GM12873 (cell line): ENCODE data around the gene HMMR.

Source experiments
- CTCF ChIP-seq: IDR thresholded peaks from 2 replicates; pipeline ENCODE4 v1.5.1; 2012; ENCODE audit warnings: low read depth, mild to moderate bottlenecking, moderate library complexity, low read length, control low read depth; ENCODE audit not compliant: insufficient read depth; ENCODE audit errors: missing control alignments

The HMMR gene

GRCh38 chr5:163460562-163461171, at the start of gene HMMR:
Gene HMMR (plus strand): TSS chr5:163460632. CDS start chr5:163460693, 61 bp downstream.
- TF ChIP-seq CTCF = no peak

GRCh38 chr5:163424836-163425235, 35.6 kb upstream of the HMMR start:
- TF ChIP-seq CTCF = no peak

- no peak for TF ChIP-seq CTCF
Observed at GRCh38 chr5:163432544-163432943, 27.9 kb upstream of the HMMR start.

- TF ChIP-seq CTCF = no peak
Observed at GRCh38 chr5:163433271-163433670, 27.2 kb upstream of the HMMR start.

- TF ChIP-seq CTCF = no peak
Observed at GRCh38 chr5:163434401-163434866, 26.0 kb upstream of the HMMR start.

- no peak for TF ChIP-seq CTCF
Observed at GRCh38 chr5:163436515-163436914, 23.9 kb upstream of the HMMR start.

GRCh38 chr5:163437011-163437308, 23.5 kb upstream of the HMMR start:
- TF ChIP-seq CTCF = no peak
